NCI-H748 (cell line): ENCODE data around the gene GSDMA.
A peak's percentile ranks its signal among the peaks of the same experiment; 100 is the strongest.
"Not testable (repeated sequence)": the region's sequence is repeated elsewhere in the genome, so short reads cannot be mapped to it uniquely, and the experiment has no call there.

Experiments
- DNase-seq: peaks from one replicate; lab custom pipeline; 2025; ENCODE audit not compliant: unreplicated experiment; lab: John Stamatoyannopoulos, UW

Gene GSDMA

DNA sequence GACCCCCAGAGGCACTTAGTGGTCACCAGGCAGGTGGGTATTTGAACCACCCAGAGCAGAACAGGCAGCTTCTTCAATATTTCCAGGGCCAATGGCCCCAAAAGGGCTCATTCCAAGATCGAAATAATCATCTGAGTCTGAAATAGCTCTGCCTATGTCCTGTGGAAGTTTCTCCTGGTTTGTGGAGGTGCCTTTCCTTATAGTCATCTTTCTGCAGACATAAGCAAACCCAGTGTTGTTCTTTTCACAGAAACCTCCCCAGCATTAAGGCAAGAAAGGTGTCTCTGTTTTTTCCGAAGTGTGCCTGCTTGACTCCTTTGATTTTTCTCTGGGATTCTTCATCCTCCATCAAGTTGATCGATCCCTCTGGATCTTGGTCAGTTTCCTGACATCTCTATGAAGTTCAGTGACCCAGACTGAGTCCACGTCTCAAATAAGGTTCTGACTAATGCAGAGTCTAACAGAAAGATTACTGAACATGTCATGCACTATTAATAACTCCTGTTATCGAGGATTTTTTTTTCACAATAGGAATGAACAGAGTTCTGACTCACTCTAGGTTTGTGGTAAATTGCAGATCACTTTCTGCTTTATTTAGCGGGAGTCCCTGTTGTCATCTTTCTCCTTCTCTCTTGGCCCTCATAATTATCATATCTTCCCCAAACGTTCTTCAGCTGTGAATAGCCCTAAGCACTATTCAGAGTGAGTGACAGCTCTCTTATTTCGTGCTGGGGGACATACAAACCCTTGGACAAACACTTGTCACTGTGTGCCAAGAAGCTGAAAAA is 33.8 kb upstream of the GSDMA start:
- no peak for DNase-seq

DNA sequence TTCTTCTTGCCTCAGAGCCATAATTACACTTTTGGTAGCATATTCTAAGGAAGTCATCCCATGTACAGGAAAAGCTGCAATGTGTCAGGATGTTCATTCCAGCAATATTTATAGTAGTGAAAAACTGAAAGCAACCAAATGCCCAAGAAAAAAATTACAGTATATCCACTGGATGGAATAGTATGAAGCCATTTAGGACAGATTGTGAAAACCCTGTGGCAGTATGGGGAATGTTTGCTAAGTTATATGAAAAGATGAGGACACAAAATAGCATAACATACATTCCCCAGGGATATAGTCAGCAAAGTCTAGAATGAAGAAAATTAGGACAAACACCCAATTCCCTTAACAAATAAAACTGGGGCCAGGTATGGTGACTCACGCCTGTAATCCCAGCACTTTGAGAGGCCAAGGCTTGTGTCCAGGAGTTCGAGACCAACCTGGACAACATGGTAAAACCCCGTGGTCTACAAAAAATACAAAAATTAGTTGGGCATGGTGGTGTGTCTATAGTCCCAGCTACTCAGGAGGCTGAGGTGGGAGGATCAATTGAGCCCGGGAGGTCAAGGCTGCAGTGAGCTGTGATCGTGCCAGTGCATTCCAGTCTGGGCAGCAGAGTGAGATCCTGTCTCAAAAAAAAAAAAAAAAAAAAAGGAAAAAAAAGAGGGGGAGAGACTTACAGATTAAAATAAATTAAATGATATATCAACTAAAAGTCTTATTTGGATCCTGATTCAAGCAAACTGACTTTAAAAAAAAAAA is 33.0 kb upstream of the GSDMA start:
- DNase-seq: no peak

DNA sequence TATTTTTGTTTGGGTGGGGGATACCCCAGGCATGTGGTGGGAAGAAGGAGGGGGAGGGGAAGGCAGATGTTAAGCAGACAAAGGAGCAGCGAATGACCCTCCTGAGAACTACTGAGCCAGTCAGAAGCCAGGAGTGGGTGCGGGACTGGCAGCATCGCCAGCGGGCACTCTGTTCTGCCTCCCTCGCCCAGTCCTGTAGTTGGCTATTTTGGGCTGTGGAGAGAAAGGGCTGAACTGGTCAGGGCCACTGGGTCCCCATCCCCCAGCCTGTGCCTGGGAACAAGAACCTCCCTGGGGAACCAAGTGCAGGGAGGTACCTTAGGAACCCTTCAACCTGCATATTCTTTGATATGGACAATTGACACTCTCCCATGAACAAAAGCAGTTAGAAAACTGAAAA is 28.9 kb upstream of the GSDMA start:
- DNase-seq: no peak

DNA sequence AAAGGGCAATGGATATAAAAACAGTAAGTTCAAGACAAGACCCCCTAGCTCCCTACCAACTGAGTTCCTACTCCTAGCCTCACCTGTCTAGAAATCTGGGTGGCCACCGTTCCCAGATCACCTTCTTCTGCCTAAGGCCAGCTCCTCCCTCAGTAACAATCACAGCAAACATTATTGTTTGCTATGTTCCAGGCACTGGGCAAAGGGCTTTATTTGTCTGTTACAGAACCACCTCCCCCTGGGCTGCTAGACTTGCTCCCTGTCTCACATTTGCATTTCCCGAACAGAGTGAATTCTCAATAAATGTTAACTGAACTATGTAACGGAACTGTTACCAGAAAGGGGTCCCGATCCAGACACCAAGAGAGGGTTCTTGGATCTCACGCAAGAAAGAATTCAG is 28.5 kb upstream of the GSDMA start:
- DNase-seq: no peak

DNA sequence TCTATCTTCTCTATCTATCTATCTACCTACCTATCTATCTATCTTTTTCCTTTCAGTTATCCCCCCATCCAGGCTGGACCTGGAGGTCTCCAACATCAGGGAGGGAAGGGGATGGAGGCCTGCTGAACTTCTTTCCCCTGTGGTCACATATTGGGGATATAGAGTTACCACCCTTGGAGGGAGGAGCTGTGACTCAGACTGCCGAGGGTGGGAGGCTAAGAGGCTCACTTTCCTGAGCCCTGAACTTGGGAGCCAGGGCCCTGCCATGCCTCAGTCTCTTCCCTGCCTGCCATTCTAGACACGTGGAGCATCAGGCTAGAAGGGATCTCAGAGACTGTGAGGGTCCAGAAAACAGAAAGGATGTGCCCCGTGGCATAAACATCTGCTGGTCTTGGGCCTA is 26.9 kb upstream of the GSDMA start:
- no peak for DNase-seq

DNA sequence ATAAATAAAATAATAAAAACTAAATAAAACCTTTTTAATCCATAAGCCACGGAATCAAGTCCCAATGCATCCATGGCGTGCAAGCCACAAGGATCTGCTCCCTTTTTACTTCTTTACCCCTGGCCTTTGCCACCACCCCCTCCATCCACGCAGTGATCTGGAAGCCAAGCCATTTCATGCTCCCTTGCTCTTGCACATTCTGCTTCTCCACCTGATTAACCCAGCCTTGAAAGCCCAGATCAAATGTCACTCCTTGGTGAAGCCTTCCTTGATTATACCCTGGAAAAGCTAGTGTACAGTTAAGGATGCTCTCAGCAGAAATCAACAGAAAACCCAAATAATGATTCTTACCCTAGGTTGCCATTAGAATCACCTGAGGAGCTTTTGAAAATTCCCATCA is 25.4 kb upstream of the GSDMA start:
- no peak for DNase-seq

DNA sequence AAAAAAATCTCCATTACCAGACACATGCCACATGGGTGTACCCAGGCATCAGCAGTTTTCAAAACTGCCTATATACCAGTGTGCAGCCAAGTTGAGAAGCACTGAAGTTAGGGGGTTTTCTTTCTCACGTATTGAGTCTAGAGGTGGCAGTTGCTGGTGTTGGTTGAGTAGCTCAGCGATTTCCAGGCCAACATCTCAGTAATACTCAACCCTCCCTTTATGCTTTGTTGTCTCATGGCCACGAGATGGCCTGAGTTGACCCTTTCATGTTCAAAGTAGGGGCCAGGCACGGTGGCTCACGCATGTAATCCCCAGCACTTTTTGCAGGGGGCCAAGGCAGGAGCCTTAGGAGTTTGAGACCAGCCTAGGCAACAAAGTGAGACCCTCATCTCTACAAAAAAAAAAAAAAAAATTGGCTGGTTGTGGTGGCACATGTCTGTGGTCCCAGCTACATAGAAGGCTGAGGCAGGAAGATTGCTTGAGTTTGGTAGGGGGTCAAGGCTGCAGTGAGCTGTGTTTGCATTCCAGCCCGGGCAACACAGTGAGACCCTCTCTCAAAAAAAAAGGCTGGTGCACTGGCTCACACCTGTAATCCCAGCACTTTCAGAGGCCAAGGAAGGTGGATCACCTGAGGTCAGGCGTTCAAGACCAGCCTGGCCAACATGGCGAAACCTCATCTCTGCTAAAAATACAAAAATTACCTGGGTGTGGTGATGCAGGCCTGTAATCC is 24.5 kb upstream of the GSDMA start:
- no peak for DNase-seq

DNA sequence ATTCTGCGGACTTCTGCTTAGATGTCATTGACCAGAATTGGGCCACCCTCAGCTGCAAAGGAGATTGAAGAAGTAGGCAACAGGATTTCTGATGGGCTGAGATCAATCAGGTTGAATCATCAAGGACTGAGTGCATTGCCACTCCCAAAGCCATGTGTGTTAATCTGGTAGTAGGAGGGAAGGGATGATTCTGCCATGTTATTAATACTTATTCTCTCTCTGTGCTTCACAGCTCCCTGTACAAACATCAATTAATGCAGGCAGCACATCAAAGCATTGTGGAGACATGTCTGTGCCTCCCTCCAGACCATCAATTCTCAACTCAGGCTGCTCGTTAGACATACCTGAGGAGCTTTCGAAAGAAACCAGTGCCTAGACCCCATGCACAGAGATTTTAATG is 23.7 kb upstream of the GSDMA start:
- no peak for DNase-seq

DNA sequence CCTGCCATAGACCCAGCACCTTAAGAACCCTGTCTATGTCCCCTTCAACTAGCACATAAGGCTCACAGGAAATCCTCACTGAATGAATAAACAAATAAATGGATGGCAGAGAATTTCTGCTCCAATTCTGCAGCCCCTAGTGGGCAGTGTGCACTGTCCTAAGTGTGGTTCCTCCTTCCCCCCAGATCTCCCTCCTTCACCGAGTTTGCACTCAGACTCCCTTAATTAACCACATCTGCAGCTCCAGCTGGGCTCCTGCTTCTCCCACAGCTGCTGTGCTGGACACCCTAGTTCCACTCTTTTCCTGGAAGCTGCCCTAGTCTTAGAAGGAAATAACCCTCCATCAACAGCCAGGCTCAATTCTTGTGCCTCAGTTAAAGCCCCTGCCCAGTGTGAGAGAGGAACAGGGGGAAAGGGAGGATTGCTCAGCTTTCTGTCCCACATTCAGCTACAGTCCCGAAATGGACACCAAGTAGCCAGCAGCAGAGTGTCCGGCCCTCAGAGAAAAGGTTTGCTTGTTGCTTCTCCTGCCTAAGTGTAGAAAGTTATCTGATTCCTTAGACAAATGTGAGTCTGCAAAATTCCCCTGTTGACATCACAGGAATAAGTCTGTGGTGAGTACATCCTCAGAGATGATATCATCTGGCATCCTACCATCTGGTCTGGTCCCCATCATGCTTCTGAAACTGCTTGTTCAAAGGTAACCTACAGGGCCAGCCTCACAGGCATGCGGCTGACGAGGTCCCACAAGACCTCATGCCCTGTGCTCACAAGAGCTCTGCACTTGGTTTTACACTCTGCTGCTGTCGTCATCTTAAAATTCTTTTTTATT is 23.0 kb upstream of the GSDMA start:
- peak; percentile 24 for DNase-seq

DNA sequence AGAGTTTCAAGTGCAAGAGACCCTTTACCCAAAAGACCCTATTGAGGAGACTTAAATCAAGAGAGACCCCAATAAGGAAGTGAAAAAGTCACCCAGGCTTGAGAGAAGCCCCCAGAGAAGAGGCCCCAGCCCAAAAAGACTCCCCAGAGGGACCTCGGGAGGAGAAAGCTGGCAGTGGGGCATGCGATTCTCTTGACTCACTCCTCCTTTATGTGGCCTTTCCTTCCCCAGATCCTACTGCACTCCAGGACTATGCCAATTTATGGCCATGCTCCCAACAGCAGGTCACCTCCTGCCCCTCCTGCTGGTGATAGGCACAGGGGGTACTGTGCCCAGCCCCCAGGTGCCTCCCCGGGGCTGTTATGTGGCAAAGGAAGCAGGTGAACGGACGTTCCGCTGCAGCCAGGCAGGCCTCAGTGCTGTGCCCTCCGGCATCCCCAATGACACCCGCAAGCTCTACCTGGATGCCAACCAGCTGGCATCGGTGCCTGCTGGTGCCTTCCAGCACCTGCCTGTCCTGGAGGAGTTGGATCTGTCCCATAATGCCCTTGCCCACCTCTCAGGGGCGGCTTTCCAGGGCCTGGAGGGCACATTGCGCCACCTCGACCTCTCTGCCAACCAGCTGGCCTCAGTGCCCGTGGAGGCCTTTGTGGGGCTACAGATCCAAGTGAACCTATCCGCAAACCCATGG is 19.0 kb upstream of the GSDMA start:
- DNase-seq: no peak

DNA sequence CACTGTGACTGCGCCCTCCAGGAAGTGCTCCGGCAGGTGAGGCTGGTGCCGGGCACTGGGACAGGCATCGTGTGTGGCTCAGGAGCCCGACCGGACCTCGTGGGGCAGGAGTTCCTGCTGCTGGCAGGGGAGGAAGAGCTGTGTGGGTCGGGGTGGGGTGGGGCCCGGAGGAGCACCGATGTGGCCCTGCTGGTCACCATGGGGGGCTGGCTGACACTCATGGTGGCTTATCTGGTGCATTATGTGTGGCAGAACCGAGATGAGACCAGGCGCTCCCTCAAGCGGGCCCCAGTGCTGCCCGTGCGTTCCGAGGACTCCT is 18.5 kb upstream of the GSDMA start:
- DNase-seq: no peak

DNA sequence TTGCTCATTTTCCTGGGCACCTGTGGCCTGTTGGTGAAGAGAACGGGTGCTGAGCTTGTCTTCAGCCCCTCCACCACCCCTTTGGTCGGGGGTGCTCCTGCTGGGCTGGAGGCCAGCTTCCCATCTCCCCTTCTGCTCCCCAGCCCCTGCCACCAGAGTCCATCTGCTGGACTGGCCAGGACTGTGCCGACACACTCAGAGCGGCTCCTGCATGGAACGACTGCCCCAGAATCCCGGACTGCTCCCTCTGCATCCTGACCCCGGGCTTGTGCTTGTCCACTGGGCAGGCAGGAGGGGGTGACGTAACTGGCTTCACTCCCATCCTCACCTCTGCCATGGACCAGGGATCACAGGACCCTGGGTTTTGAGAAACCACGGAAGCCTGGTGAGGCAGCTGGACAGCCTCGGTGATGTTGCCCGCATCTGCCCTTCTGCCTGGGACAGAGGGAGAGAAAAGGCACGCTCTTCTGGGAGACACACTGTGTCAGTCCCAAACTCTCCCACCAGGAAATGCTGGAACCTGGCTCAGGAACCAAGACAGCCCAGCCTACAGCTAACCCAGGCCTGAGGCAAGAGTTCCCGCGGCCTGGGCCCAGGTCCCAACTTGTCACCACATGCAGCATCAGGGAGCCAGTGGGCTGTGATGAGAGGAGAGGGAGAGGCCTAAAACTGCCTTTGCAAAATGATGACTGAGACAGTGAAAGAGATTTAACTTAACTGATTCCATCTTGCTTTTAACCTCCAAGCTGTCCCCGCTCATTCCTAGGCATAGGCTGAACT is 16.1 kb upstream of the GSDMA start:
- DNase-seq: no peak

DNA sequence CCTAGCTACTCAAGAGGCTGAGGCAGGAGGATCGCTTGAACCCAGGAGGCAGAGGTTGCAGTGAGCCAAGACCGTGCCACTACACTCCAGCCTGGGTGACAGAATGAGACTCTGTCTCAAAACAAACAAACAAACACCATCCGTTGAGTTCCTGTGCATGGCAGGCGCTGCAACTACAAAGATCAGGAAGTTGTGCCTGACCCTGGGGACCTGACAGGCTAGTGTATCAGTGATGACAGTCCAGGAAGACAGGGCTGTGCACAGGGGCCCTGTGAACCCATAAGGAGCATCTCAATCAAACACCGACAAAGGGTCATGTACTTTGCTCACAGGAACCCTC is 14.3 kb upstream of the GSDMA start:
- DNase-seq: not testable (repeated sequence)

DNA sequence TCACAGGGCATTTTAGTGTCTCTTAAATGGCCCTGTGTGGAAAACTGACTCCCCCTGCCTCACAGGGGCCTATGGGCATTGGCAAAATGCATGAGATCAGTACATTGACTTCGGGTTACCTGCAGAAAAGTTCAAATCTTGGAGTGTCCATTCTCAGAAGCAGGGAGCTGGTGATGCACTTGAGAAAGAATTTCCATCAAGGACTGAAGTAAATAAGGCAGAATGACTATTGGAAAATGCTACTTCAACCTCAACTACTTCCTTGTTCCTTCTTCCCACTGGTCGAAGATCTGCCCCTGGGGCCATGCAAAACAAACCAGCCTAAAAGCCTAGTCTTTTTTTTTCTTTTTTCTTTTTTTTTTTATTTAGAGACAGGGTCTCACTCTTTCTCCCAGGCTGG is 13.8 kb upstream of the GSDMA start:
- DNase-seq: no peak

DNA sequence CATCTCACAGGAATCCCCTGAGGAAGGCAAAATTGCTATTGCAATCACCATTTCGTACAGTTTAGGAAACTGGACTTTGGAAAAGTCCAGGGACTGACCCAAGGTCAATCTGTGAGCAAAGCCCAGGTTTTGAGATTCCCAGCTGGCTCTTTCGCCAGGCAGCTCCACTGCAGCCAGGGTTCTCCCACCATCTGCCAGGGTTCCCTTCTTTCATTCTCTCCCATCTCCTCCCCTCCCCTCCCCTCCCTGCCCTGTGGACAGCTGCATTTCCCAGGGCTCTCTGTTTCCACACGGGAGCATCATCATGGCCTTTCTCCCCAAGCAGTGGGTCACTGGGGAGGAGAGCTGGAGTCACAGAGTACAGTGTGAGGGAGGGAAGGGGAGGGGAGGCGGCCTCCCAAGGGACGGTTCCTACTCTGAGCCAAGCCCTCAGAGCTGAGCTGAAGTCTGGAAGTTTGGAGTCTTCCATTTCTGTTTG is 11.9 kb upstream of the GSDMA start:
- no peak for DNase-seq

DNA sequence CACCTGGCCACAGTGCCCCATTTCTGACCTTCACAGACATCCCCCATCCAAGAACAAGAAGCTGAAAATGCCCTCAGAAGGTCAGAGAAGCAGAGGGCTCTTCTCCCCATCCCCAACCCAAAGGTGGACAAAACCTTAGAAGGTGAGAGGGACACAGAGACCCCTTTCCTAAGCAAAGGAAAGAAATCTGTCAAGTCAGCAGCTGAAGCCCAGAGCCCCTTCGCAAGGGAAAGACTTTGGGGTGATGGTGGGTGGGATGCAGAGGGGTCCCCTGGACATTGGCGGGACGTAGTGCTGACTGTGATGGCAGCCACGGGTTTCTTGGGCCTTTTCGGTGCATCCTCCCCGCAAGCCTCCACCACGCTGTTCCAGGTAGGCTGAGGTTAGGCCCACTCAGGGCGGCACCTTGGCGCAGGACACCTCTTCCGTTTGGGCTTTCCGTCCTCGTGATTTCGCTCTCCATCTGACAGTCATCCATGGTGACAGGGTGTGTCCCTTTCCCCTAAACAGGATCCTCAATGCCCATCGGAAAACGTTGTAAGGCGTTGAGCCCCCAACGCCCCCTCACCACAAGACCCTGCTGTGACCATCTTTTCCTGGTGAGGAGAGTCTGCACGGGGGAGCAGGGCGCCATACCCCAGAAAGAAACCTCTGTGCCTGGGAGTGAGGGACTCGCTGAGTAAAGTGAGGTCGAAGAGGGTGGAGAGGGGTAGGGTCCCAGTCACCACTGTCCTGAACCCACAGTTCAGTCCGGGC is 10.7 kb upstream of the GSDMA start:
- no peak for DNase-seq

DNA sequence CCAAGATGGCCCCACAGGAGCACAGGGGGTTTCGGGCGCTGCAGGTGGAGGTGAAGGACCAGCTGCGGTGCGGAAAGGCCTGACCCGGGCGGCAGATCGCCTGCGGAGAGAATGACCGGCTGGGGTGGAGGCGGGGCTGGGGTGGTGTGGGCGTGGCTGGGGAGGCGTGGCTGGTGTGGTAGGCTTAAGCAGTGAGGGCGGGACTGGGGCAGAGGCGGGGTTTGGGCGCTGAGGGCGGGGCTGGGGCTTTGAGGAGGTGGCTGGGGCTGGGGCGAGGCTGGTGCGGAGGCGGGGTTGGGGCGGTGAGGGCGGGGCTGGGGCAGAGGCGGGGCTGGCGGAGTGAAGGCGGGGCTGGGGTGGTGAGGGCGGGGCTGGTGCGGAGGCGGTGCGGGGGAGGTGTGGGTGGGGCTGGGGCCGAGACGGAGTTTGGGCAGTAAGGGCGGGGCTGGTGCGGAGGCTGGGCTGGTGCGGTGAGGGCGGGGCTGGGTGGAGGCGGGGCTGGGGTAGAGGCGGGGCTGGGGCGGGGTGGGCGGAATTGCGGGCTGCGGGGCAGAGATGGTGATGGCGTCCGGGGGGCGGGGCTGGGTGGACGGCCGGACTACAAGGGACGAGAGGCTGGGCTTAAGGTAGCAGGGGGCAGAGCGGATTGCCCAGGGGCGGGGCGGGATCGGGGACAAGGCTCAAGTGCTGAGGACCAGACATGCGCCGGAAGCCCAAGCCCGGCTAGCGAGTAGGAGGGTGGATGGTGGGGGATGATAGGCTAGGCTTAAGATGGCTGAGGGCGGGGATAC is 9.9 kb upstream of the GSDMA start:
- peak; percentile 99 for DNase-seq

DNA sequence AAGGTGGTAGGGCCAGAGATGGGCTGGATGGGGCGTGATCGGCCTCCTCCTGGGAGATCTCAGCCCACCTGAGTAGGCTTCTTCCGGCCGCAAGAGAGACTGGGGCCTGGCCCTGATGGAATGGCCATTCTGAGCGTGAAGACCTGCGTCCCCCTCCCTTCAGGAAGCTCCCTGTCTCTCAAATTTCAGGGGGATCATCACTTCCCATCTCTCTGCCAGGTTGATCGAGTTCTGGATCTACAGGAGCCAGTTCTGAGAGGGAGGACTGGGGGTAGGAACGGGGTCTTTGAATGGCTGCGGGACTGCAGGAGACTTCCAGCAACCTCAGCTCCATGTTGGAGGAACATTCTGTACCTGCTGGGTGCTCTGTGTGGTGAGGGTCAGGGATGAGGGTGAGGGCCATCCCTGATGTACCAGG is 9.3 kb upstream of the GSDMA start:
- DNase-seq: no peak
